NCI-H146 treated with DMSO at 0.1 percent for 48 hours (cell line): ENCODE measurements around the gene FRMD3.
A peak's percentile ranks its signal among the peaks of the same experiment; 100 is the strongest.
"Not testable (repeated sequence)": the region's sequence is repeated elsewhere in the genome, so short reads cannot be mapped to it uniquely, and the experiment has no call there.

Experiments used
- DNase-seq: peaks from one replicate; lab custom pipeline; 2025; ENCODE audit not compliant: unreplicated experiment; lab: John Stamatoyannopoulos, UW

FRMD3 gene

DNA sequence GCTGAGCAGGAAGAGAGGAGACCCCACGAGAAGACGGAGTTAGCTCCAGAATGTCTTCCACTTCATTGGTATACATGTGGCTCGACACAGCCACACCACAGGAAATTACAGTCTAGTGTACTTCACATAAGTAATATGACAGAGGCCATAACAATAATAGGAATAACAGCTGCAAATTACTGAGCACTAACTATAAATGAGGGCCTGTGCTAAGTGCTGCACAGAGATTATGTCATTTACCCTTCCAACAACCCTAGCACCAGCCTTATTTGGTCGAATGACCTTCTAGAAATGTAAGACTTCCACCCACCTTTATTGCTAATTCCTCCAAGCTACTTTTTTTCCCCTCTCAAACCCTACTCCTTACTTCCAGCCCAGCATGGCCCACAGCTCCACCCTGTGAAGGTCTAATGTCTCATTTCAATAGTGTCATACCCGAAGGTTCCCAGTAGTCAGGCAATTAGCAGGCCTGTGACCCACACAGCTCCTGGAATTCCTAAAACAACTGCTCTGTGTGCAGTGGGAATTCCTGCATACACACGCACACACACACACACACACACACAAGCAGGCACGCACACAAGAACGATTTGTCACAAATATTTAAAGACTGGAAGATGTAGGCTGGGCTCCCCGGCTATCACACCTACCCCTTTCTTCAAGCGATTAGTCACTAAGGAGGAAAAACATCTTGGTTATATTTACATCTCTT is 134.5 kb downstream of the FRMD3 start:
- DNase-seq, result no peak

DNA sequence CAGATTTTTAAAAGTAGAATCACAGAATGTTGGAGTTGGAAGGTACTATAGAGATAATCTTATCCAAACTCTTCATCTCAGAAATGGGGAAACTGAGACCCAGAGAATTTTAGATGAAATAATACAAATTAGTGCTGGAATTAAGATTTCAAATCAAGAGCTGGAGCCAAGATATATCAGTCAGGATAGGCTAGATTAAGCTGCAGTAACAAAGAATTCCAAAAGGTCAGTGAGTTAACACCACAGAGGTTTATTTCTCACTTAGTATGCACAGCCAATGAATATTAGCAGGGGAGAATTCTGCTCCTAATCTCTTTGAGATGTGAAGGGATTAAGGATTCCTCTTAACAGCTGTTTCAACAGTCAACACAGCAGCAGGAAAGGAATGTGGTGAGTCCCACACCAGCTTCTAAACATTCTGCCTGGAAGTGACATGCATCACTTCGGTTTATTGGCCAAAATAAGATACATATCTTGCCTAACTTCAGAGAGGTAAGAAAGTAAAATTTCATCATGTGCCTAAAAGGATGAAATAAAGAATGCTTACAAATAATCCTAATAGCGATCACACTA is 136.8 kb downstream of the FRMD3 start:
- DNase-seq, result no peak

DNA sequence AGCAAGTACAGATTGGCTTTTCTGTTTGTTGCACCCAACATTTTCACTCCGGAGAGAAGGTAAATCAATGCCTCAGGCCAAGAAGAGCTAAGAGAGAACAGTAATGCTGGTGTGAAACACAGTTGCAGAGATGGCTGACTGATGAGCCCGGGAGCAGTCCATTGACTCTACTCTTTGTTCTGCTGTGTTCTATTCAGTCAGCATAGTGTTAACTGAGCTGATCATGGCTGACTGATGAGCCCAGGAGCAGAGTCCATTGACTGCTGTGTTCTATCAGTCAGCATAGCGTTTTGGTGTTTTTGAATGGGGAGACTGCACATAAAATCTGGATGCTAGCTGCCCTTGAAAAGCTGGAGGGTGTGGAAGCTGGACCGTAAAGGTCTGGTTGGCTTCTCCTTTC is 141.4 kb downstream of the FRMD3 start:
- no peak for DNase-seq

DNA sequence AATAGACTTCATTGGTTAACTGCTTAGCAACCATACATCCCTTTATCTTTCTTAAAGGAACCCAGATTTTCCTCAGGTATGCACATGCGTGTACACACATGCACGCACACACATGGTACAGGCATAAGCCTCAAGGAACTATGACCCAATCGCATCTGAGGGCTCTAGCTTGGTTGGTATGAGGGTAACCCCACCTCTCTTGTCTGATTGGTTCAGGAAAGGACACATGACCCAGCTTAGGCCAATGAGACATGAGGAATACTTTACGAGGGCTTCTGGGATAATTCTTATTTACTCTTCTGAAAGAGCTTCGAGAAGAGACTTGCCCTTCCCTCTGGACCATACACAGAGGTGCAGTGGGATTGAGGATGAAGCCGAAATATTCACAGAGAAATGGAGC is 141.9 kb downstream of the FRMD3 start:
- DNase-seq, result no peak

DNA sequence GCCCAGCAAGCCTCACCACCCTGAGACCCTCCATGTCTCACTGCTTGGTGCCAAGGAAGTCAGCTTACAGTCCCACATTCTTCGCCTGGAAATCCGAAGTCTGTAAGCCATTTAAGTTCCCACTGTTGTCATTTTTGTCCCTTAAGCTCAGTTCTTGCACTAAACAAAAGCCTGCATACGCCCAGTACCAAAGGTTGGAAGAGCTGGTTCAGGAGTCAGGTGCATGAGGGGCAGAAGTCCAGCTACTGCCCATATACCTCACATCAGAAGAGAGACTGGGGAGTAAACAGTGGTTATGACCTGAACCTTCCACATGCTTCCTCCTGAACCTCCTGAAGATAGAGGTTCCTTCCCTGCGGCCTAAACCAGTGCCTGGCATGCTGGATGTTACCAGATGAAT is 146.0 kb downstream of the FRMD3 start:
- DNase-seq, result no peak

DNA sequence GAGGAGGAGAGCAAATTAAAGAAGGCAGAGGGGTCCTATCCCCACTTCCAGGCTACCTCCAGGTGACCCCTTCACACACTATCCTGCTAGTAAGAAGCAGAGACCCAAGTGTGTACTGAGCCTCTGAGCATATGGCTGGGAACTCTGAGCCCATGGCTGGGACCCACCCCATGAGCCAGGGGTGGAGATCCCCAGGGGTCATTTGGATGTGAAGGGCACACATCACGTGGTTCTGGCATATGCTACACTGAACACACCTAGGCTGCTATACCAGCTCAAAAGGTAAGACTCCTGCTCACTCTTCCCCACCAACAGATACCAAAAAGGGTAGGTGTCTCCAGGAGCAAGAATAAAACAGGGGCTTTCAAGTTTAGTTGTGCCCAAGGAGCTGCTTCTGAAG is 149.9 kb downstream of the FRMD3 start:
- DNase-seq, result no peak

DNA sequence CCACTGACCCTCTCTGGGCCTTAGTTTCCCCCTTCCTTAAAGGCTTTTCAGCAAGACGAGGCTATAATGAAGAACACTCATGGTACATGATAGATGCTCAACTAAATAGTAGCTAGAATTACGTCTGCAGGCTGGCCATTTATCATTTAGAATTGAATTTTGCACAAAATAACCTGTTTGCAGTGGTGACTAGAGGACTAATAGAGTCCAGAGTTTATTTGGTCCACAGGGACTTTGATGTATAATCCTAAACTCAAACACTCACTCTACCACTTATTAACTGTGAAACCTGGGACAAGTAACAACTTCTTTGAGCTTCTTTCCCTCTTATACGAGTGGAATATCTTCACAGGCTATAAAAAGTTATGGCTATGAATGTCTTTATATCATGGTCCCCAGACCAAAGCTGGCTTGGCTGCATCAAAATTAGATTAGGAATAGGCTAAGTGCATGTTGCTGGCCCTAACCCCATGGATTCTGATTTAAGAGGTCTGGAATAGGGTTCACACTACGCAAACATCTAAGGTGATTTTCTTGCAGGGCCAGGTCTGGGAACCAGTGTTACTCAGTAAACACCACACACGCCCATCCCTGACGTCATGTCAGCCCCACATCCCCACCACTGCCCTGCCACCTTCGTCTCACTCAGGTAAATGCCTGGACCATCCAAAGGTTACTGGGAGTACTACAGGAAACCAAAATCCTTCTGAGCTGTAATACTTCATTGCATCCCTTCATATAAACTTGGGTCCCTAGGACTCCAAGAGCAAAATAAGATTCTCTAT is 150.6 kb downstream of the FRMD3 start:
- DNase-seq, result no peak

DNA sequence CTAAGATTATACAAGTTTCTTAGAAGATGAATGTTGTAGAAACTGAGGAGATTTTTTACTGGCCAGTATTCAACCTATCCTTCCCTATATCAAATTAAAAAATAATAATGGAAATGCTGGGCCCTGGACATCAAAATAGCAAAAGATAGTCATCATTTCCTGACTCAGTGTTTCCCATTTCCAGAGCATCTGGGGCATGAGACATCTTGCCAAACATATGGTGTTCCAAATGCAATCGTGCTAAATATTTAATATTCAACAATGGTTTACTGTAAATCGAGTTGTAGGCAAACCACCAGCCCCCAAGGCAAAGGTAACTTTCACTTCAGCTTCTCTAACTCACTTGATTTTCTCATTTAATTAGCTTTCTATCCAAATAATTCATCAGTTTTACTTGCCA is 152.9 kb downstream of the FRMD3 start:
- DNase-seq, result no peak

DNA sequence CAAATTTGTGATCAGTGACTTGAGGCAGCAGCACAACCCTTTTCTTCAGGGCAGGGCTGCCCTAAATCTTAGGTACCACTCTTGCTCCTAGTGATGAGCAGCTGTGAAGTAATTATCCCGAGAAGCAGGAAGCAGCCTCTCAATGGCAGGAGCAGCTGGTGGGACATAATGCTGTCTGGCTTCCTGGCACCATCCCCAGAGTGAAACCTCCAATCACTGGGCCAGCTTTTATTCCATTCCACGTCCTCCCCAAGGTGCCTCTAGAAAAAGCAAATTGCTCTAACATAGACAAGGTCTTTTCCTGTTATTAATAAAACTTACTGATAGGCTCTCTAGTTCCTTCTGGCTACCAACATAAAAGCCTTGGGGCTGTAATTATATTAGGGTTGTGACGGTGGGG is 154.0 kb downstream of the FRMD3 start:
- peak; percentile 58 for DNase-seq

DNA sequence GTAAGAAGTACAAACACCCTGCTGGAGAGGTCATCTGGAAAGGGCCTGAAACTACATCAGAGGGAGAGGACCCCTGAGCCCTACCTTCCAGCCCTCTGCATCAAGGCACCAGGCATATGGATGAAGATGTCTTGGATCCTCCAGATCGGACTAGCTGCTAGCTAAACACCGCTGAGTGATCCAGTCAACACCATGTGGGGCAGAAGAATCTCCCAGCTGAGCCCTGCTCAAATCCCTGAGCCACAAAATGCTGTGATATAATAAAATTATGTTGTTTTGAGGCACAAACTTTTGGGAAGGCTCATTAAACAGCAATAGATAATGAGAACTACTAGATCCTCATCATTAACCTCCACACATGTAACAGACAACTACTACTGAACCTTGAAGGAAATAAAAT is 155.2 kb downstream of the FRMD3 start:
- DNase-seq, result no peak

DNA sequence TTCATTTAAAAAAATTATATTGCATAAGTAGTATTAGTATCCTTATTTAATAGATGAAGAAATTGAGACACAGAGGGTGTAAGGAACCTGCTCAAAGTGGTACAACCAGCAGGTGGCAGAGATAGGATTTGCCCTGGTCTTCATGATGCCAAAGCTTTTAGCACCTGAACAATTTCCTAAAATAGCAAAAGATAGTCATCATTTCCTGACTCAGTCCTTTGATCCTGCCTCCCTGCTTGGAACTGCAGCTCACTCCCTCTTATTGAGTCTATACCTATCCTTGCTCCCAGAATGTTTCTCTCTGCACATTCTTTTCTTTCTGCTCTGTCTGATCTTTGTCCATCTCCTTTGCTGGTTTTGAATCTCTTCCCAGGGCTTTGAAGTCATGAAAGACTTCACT is 155.8 kb downstream of the FRMD3 start:
- DNase-seq, result no peak

DNA sequence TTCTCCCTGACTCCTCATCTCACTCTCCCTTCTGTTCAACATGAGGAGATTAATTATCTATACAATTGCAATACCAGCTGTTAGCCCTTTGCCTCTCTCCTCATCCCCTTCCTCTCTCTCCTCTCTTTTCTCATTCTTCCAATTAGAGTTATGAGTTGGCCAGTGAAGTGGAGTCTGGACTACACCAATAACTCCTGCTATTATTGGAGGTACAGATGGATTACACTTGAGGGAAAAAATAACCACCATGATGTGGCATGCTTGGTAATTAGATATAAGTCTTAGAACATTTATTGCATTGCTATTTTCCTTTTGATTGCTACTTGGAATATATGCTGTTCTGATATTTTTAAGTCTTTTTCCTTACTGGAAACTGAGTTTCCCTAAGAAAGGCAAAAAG is 159.2 kb downstream of the FRMD3 start:
- no peak for DNase-seq

DNA sequence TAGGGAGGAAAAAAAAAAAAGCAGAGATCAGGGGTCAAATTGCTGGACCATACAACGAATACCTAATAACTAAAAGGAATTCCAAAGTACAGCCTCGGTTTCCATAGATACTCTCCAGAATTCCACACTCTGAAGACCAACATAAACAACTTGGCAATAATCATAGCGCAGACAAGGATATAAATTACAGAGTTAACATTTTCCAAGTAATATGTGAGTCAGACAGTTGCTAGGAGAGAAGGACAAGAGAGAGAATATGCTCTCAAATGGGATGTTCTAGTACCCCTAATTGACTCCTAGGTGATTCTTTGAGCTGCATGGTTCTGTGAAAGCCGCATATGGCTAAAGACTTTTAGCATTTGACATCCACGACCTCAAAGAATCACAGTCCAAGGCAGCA is 165.2 kb downstream of the FRMD3 start:
- DNase-seq, result no peak

DNA sequence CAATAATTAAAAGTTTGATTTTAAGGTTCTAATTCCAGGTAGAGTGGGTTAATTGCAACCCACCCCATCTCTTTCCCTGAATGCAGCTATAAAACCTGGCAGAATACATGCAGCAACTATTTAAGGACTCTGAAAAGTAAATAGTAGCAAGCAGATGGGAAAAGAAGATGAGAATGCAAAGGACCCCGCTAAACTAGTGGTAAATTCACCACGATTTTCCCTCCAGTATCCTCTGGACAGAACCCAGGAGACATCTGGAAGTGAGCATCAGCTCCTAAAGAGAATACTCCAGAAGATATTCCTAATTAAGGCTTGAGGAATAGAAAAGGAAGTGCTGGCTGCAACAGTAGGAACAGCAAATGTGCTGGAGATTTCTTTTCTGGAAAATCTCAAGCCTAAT is 170.9 kb downstream of the FRMD3 start:
- DNase-seq, result no peak

DNA sequence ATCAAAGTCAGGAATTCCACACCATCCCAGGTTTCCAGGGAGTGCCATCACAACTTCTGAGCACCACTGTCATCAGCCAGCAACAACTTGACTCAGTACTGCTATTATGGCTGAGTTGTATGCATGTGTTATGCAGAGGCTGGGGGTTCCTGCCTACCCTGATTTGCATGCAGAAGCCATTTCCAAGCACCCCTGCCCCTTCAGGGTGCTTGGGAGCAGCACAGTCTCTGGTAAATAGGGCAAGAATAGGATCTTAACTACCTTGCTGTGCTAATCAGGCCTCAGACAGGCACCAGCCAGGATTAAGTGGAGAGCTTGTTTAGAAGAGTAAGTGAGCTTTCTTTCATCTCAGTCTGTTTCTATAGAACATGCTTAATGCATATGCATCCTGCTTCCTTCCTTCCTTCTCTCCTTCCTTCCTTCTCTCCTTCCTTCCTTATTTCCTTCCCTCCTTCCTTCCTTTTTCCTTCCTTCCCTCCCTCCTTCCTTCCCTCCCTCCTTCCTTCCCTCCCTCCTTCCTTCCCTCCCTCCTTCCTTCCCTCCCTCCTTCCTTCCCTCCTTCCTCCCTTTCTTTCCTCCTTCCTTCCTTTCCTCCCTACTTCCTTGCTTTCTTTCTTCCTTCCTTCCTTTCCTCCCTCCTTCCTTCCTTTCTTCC is 175.7 kb downstream of the FRMD3 start:
- no peak for DNase-seq

DNA sequence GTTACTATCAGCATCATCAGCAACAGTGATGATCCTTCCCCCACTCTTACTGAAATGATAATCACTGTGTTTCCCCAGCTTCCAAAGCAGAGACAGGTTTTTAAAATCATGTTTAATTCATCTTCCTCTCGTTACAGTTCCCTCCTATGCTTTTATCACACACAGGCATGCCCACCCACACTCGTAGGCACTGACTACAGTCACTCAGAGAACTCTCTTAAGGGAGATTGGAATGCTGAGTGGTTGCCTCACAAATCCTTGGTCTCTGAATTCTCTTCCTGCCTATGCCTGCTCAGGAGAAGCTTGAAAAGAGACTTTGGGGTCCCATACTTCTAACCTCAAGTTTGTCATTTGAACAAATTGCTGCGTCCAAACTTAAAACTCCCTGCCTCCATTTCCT is 179.2 kb downstream of the FRMD3 start:
- DNase-seq, result no peak

DNA sequence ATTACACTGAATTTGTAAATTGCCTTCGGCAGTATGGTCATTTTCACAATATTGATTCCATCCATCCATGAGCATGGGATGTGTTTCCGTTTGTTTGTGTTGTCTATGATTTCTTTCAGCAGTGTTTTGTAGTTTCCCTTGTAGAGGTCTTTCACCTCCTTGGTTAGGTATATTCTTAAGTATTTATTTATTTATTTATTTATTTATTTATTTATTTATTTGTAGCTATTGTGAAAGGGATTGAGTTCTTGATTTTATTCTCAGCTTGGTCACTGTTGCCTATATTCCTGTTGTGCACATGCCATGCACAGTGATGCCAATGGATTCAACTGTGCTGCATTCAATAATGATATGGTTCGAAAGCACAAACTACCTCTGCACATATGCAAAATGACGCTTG is 179.7 kb downstream of the FRMD3 start:
- not testable (repeated sequence) for DNase-seq

DNA sequence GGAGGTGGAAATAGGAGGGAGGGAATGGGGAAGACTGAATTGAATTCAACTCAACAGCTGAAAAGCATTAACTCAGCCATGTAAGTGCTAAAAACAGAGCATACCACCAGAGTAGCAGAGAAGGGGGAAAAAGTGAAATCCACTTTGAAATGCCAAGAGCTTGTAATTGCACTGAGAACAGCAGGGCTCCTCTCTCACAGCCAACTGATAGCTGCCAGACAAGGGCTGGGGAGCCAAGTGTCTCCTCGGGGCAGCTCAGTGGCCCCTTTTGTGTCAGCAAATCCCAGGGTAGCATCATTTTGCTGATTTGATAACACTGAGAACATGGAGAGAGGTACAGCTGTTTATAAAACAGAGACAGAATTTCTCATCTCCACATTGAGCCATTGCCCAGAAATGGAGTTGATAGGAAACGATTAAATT is 182.5 kb downstream of the FRMD3 start:
- no peak for DNase-seq

DNA sequence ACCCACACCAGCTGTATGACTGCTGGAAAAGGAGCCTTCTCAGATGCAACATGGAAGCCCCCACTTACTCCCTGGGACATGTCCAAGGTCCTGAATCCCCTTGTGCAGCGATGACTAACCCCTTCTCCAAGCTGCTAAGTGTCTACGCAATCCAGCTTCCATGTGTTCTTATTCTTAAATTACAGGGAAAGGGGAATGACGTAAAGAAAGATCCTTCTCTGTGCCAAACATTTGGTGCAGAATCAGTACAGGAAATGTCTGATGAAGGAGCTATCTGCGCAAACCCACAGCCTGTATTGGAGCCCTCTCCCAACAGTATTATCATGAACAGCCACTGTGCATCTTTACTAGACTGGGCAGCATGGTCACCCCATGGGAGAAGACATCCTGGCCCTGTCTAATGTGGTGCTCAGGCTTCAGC is 183.2 kb downstream of the FRMD3 start:
- DNase-seq, result no peak

DNA sequence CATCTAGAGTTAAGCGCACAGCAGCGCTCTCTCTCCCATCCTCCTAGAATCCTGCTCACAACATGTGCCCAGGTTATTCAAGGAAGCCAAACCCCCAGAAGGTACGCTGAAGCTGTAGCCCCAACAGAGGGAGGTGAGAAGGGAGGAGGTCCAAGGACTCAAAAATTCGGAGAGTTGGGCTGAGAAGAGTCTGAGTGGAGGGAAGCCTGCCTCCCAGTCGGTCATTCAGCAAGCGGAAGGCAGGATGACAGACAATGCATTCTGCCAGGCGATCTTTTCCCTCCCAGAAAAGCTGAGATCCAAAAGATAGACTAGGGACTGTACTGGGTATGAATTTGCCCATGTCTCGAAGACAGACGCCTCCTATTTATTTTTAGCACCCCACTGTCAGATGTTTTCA is 189.2 kb downstream of the FRMD3 start:
- DNase-seq, result no peak

DNA sequence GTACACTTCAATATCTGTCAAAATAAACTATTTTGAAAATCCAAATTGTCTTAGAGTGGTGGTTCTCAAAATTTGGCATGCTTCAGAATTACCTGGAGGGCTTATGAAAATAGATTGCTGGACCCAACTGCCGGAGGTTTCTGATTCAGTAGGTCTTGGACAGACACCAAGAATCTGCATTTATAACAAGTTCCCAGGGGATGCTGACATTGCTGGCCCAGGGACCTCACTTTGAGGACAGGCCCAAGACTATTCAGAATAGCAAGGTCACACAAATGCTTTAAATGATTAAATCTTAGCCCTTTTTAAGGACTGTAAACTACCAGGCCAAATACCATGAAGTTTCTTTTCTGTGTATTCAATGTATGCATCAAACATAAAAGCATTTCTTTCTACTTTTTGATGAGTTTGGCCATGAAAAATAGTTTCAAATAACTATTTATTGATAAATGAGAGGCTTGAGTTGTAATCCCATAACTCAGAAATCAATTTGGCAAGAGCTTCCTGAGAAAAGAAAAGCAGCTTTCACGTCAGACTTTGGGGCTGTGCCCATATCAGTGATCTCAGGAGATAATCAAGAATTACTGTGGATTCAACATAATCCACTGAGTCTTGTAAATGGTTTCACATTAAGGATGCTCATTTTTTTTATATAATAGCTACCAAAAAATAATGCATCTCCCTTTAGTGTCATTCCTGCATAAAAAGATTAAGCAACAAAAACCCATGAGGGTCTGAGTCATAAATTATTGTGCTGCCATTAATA is 191.4 kb downstream of the FRMD3 start:
- no peak for DNase-seq
